Regular cardiac myocyte (primary cell): Measurements from ENCODE around the gene PPFIA1. TPM values are rescaled to one million over a fixed set of nuclear protein-coding genes. Genes with fewer than 3 reads are reported as not detected.

Experiments used
- total RNA-seq: library from RNA; depleted of rRNA; stranded (reverse); fragments of >200 nt; gene quantifications from 2 replicates; pipeline ENCODE4 v1.2.3, GENCODE V29; 2014

Gene PPFIA1
- 39.3 and 43.4 TPM in 2 replicates for total RNA-seq

DNA sequence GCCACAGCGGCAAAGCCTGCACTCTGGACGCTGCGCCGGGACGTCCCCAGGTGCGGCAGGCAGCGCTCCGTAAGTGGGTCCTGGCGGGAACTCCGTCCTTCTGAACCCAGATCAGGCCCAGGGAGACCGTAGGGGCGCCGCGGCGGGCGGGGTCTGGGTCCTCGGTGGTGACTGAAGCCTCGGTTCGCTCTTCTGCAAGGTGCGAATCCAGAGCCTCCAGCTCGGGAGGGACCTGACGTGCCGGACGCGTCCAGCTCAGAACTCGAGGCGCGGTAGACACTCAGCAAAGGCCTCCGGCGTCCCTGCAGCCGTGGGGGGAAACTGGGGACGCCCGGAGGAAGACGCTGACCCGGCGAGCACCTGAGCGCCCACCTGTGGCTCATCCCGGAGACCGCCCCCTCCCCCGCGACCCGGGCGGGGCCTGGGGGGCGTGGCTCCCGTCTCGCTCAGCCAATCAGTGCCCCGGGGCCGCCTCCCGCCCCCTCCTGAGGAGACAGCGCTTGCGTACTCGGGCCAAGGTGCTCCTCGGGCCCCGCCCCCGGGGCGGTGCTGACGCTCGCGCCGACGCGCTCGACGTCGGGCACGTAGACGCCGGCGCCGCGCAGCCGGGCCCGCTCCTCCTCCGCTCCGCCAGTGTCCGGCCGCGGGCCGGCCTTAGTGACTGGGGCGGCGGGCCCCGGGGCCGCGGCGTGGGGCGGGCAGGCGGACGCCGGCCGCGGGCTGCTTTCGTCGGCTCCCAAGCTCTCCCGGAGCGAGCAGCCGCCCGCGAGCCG is at the start of gene PPFIA1:
Gene PPFIA1, plus strand, starts transcription at position 587 of the 773 bp plus-strand sequence. CDS start 1,483 bp downstream, outside the sequence.

GRCh38 chr11:70397983-70398833 is 127.7 kb downstream of the PPFIA1 start, which contains the start of gene CTTN:
TSS of gene CTTN (plus strand) at chr11:70398529. CDS start at chr11:70407298, 8,769 bp downstream.

Other genes with a start within 250 kb of the PPFIA1 start
- gene ANO1, start 192.4 kb upstream of the PPFIA1 start, total RNA-seq = 0.58 and 3.7 TPM in 2 replicates
- gene FADD, start 67.4 kb upstream of the PPFIA1 start, total RNA-seq = 36.6 and 40.6 TPM in 2 replicates
- gene CTTN, start 127.8 kb downstream of the PPFIA1 start, total RNA-seq = 405 and 436 TPM in 2 replicates